Measurements from ENCODE around the gene AEBP1.

AEBP1 gene

GRCh38 chr7:44067064-44067951 lies 36.8 kb upstream of the AEBP1 start:
- no peak for DNase-seq

- no peak for DNase-seq
Observed at GRCh38 chr7:44068054-44068453, 36.1 kb upstream of the AEBP1 start.

DNA sequence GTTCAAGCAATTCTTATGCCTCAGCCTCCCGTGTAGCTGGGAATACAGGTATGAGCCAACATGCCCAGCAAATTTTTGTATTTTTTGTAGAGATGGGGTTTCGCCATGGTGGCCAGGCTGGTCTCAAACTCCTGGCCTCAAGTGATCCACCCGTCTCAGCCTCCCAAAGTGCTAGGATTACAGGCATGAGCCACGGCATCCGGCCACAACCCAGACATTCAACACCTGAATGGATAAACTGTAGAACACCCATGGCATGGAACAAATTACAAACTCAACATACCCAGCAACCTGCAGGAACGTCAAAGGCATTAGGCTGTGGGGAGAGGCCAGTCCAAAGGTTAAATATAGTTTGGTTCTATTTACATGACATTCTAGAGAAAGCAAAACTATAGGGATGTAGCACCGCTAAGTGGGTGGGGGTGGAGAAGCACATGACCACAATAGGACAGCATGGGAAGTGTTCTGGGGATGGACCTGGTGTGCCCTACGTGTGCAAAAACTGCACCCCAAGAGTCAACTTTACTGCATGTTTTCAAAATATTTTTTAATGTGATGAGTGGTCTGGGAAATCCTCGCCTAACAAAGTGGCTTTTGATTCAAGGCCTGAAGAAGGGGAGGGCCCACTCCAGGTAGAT lies 32.3 kb upstream of the AEBP1 start:
- DNase-seq: no peak

DNA sequence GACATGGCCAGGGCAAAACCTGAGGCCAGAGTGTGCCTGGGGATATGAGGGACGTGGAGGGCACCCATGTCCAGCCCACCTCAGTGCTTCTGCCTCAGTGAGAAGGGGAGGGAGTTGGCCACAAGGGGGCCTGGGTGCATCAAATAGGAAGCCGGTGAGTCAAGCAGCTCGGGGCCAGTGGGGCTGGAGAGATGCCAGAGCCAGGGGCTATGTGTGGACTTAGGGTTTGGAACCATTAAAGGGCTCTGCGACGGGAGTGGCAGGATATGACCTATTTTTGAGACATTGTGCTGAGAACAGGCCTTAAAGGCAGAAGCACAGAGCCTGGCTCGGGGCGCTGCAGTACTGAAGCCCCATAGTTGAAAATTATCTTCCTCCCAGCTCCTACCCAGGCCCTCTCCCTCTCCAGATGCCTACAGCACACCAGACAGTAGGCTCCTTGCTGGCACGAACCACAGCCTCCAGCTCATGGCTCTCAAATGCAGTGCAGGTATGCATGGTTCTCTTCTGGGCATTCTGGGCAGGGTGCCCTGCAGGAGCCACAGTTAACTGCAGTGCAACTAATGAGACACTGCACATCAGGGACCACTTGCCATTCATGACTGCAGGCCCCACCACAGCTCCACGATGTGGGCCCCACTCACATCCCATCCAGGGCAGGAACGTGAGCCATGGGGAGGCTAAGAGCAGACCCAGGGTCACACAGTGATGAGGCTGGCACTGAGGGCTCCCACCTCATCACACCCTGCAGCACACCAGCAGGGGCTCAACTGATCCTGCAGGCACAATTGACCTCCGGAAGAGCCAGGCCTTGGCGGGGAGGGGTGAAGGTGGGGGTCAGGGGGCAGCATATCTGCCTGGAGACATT lies 31.5 kb upstream of the AEBP1 start:
- no peak for DNase-seq

DNA sequence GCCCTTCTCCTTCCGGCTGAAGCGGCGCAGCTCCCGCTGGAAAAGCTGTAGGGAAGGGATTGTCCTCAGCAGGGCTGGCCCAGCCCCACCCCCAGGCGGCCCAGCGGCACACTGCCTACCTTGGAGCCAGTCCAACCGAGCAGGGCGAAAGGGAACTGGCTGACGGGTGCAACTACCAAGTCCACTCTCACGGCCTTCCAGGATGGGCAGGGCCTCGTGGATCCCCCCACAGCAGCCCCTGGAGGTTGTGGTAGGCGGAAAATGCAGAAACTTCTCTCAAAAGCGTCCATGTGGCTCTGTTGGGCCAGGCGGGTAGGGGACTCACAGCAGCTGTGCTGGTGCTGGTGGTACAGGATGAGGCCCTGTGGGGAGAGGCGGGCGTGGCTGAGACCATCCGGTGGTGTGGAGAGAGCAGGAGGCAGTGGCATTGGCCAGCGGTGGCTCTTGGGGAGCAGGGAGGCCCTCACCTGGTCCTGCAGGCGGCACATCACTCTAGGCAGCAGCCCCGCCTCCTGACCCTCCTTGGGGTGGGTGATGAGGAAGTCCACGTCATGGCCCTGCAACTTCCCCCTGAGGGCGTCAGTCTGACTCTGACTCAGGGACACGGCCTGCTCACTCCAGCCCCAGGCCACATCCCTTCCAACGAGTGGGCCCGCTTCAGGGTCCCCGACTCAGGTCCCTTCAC lies 30.3 kb upstream of the AEBP1 start:
- DNase-seq: no peak

DNA sequence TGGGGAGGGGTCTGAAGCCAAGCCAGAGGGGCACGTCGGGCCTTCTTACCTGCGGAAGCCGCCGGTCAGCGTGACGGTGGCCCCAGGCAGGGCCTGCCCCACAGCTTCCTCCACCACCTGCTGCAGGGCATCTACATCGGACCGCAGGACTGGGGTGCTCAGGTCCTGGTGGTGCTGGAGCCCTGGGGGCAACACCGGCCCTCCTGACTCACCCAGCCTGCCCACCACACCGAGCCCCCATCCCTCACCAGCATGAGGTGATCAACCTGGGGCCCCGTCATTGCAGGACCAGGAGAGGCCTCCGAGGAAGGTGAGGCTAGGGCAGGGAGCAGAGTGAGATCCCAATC lies 29.8 kb upstream of the AEBP1 start:
- DNase-seq: no peak

GRCh38 chr7:44075296-44076075 lies 28.7 kb upstream of the AEBP1 start:
- no peak for DNase-seq

GRCh38 chr7:44076101-44076895 lies 27.8 kb upstream of the AEBP1 start:
- no peak for DNase-seq

- no peak for DNase-seq
Observed at GRCh38 chr7:44077061-44077460, 27.1 kb upstream of the AEBP1 start.

- DNase-seq: no peak
Observed at GRCh38 chr7:44077681-44078091, 26.5 kb upstream of the AEBP1 start.

GRCh38 chr7:44078521-44078920 lies 25.6 kb upstream of the AEBP1 start:
- DNase-seq: no peak

- no peak for DNase-seq
Observed at GRCh38 chr7:44079331-44080021, 24.7 kb upstream of the AEBP1 start.

GRCh38 chr7:44080118-44080517 lies 24.0 kb upstream of the AEBP1 start:
- DNase-seq: no peak

- DNase-seq: no peak
Observed at GRCh38 chr7:44080686-44081265, 23.4 kb upstream of the AEBP1 start.

GRCh38 chr7:44081266-44081748 lies 22.8 kb upstream of the AEBP1 start:
- DNase-seq: no peak

DNA sequence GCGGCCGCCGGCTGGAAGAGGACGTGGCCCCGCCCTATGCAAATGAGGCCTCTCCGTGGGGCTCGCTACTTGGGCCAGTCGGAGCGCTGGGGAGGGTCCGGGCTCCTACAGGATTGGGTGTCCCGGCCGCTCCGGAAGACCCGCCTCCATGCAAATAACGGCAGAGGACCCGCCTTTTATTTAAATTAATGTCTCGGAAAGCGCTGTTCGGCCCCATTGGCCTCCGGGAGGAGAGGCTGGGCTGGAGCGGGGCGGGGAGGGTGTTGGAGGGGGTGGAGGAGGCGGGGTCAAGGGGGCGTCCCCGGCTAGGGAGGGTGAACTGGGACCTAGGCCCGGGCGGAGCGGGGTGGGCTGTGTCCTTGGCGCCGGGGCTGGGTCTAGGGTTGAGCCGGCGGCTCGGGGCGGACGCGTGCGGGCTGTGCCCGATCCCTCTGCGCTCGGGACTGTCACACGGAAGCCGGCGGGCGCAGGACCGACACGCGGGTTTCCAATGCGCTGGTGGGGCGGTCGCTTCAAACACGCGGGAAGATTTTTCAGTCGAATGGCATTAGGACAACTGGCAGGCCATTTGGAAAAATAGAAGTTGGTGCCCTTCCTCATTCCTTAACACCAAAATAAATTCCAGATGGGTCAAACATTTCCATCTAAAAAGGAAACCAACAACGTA lies 21.5 kb upstream of the AEBP1 start:
- peak; percentile 97 for DNase-seq

DNA sequence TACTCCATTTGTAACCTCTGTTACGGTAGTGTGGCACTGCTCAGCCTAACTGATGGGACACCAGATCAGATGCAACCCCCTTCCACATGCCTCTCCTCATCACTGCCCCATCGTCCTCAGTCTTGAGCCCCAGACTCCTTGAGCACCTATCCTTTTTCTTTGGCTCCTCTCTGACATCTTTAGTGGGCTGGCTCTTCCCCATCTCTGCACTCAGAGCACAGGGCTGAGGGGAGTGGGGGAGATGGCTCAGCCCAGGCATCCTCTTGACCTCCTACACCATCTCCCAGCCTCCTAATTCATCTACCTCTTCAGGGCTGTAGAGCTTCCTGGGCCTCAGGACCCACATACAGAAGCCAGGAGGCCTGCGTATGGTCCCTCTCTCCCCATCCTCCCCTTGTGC lies 20.3 kb upstream of the AEBP1 start:
- no peak for DNase-seq

- no peak for DNase-seq
Observed at GRCh38 chr7:44084701-44085100, 19.4 kb upstream of the AEBP1 start.

- no peak for DNase-seq
Observed at GRCh38 chr7:44085546-44085945, 18.6 kb upstream of the AEBP1 start.

- DNase-seq: no peak
Observed at GRCh38 chr7:44086627-44087026, 17.5 kb upstream of the AEBP1 start.

Data from NCI-H2107 (cell line).